Lower leg skin (tissue), 3 donors: ENCODE measurements around the gene WASF3.

Experiments used
- CTCF ChIP-seq, 3 donors: fragments of 450-650 bp; IDR thresholded peaks; one replicate each; pipeline ENCODE4 v1.5.1; 2016; ENCODE audit warnings: antibody characterized with exemption in 3 of 3, mild to moderate bottlenecking in 3 of 3, moderate library complexity in 2 of 3
- POLR2A ChIP-seq, 2 donors: fragments of 450-650 bp; IDR thresholded peaks; one replicate each; pipeline ENCODE4 v1.6.1; 2016 to 2017; ENCODE audit warnings: antibody characterized with exemption in 2 of 2, mild to moderate bottlenecking in 1 of 2, moderate library complexity in 1 of 2

DNA sequence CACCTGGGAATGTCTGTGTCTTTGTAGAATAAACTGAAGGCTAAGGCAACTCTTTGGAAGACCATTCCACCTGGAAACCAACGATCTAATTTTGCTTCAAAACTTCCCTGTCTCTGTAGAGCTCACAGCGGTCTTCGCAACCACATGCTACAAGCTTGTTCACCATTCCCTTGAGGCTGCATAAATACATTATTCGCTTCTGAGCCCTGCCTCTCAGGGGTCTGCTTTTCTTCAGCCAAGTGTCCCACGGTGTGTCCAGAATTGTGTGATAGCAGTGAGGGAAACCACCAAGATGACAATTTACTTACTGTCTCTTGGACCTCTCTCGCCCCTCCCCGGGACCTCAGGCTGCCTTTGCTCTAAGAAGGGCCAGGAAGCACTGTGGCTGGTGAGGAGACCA lies 152.0 kb downstream of the WASF3 start:
- TF ChIP-seq CTCF (IDR thresholded peaks at IDR 0.05): no peak
- no peak for TF ChIP-seq POLR2A (IDR thresholded peaks at IDR 0.05)
